ENCODE measurements around the gene ELP4.

- no peak for TF ChIP-seq CTCF (IDR thresholded peaks at IDR 0.05; ENCODE audit: low read depth, low read length)
- no peak for TF ChIP-seq POLR2A (IDR thresholded peaks at IDR 0.05; ENCODE audit: extremely low read depth, insufficient read length)
These were observed 308.3 kb downstream of the ELP4 start for GRCh38 chr11:31817621-31818424.

Data from NB4 (cell line).